Choroid plexus epithelial cell (primary cell): ENCODE results near the gene TLNRD1.
"Not testable (repeated sequence)": the region's sequence is repeated elsewhere in the genome, so short reads cannot be mapped to it uniquely, and the experiment has no call there.

Source experiments
- DNase-seq: peaks from one replicate; pipeline ENCODE4 v3.0.0-alpha.2; 2010; ENCODE audit warnings: low read depth
- H3K4me3 ChIP-seq: 2 replicates; pipeline ENCODE4 v1.5.1; 2011; ENCODE audit warnings: low read depth, mild to moderate bottlenecking, control low read depth, low read length, moderate library complexity
- CTCF ChIP-seq: conservative IDR thresholded peaks from 2 replicates; pipeline ENCODE4 v1.5.1; 2011; ENCODE audit warnings: low read depth, mild to moderate bottlenecking, control low read depth, inconsistent platforms, low read length, moderate library complexity

Gene TLNRD1

GRCh38 chr15:80957976-80958375 is 42.7 kb upstream of the TLNRD1 start:
- no peak for TF ChIP-seq CTCF
- H3K4me3 ChIP-seq, result no peak overlapping the region
- no peak for DNase-seq

GRCh38 chr15:80958818-80959495 is 41.8 kb upstream of the TLNRD1 start:
- no peak for TF ChIP-seq CTCF
- H3K4me3 ChIP-seq, result no peak overlapping the region
- DNase-seq, result no peak

GRCh38 chr15:80965454-80965853 is 35.3 kb upstream of the TLNRD1 start:
- not testable (repeated sequence) for DNase-seq, H3K4me3 ChIP-seq

- no peak for DNase-seq
- no peak for TF ChIP-seq CTCF
Observed at GRCh38 chr15:80966431-80967197, 34.1 kb upstream of the TLNRD1 start.

GRCh38 chr15:80967451-80967850 is 33.3 kb upstream of the TLNRD1 start:
- peak; percentile 88 for DNase-seq
- TF ChIP-seq CTCF, result no peak
- no peak overlapping the region for H3K4me3 ChIP-seq

More at GRCh38 chr15:80966431-80967197, 34.1 kb upstream of the TLNRD1 start:
- H3K4me3 ChIP-seq, result no peak overlapping the region

GRCh38 chr15:80967991-80968510 is 32.7 kb upstream of the TLNRD1 start:
- DNase-seq, result no peak
- no peak overlapping the region for H3K4me3 ChIP-seq
- no peak for TF ChIP-seq CTCF

- H3K4me3 ChIP-seq, result no peak overlapping the region
- TF ChIP-seq CTCF, result no peak
- no peak for DNase-seq
Observed at GRCh38 chr15:80969316-80969715, 31.4 kb upstream of the TLNRD1 start.
